Measurements from ENCODE around the gene TOPORS.
A peak's percentile ranks its signal among the peaks of the same experiment; 100 is the strongest.

DNA sequence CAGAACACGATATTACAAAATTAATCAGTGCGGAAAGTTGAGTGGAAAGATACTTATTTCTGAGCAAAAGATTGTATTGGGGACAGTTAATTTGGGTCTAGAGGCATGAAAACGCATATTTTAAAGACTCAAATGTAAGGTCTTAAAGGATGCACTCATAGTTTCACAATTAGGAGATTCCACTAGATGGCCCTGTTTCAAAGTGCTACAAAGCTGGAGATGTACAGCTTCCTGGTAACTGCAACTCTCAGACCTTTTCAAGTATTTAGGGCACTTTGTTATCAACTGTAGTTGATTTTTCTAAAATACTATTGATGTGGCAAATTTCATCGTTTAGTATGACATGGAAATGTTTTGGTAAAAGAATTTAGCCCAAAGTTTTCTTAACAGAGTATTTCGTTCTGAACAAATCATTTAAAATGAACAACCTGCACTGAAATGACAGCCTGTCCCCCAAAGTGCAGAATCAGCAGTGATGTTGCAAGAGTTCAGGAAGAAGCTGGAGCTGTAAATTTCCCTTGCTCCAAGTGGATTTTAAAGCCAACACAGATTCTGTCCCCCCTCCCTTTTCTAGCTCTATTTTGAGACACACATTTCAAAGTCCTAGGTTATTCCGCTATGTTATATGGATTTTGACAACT, 36.8 kb upstream of the TOPORS start:
- TF ChIP-seq, protein P1, sequence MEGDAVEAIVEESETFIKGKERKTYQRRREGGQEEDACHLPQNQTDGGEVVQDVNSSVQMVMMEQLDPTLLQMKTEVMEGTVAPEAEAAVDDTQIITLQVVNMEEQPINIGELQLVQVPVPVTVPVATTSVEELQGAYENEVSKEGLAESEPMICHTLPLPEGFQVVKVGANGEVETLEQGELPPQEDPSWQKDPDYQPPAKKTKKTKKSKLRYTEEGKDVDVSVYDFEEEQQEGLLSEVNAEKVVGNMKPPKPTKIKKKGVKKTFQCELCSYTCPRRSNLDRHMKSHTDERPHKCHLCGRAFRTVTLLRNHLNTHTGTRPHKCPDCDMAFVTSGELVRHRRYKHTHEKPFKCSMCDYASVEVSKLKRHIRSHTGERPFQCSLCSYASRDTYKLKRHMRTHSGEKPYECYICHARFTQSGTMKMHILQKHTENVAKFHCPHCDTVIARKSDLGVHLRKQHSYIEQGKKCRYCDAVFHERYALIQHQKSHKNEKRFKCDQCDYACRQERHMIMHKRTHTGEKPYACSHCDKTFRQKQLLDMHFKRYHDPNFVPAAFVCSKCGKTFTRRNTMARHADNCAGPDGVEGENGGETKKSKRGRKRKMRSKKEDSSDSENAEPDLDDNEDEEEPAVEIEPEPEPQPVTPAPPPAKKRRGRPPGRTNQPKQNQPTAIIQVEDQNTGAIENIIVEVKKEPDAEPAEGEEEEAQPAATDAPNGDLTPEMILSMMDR (IDR thresholded peaks at IDR 0.05; ENCODE audit: low read depth, low read length, missing input control) = peak; percentile 40
- TF ChIP-seq FOXA1 (IDR thresholded peaks at IDR 0.05) = no peak
- TF ChIP-seq, protein P2, sequence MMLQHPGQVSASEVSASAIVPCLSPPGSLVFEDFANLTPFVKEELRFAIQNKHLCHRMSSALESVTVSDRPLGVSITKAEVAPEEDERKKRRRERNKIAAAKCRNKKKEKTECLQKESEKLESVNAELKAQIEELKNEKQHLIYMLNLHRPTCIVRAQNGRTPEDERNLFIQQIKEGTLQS (IDR thresholded peaks at IDR 0.05) = no peak
- peak; percentile 79 to 84 for TF ChIP-seq RAD21 (IDR thresholded peaks at IDR 0.05)
- no peak for TF ChIP-seq EGR1 (IDR thresholded peaks at IDR 0.05; ENCODE audit: low read depth in 2 of 2)
- TF ChIP-seq, protein P3, sequence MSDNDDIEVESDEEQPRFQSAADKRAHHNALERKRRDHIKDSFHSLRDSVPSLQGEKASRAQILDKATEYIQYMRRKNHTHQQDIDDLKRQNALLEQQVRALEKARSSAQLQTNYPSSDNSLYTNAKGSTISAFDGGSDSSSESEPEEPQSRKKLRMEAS (IDR thresholded peaks at IDR 0.05) = no peak
- no peak for TF ChIP-seq JUND (IDR thresholded peaks at IDR 0.05)
- TF ChIP-seq SP1 (IDR thresholded peaks at IDR 0.05) = no peak
- no peak for TF ChIP-seq RXRA (IDR thresholded peaks at IDR 0.05)
- TF ChIP-seq, protein P4, sequence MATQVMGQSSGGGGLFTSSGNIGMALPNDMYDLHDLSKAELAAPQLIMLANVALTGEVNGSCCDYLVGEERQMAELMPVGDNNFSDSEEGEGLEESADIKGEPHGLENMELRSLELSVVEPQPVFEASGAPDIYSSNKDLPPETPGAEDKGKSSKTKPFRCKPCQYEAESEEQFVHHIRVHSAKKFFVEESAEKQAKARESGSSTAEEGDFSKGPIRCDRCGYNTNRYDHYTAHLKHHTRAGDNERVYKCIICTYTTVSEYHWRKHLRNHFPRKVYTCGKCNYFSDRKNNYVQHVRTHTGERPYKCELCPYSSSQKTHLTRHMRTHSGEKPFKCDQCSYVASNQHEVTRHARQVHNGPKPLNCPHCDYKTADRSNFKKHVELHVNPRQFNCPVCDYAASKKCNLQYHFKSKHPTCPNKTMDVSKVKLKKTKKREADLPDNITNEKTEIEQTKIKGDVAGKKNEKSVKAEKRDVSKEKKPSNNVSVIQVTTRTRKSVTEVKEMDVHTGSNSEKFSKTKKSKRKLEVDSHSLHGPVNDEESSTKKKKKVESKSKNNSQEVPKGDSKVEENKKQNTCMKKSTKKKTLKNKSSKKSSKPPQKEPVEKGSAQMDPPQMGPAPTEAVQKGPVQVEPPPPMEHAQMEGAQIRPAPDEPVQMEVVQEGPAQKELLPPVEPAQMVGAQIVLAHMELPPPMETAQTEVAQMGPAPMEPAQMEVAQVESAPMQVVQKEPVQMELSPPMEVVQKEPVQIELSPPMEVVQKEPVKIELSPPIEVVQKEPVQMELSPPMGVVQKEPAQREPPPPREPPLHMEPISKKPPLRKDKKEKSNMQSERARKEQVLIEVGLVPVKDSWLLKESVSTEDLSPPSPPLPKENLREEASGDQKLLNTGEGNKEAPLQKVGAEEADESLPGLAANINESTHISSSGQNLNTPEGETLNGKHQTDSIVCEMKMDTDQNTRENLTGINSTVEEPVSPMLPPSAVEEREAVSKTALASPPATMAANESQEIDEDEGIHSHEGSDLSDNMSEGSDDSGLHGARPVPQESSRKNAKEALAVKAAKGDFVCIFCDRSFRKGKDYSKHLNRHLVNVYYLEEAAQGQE (IDR thresholded peaks at IDR 0.05) = no peak
- no peak for TF ChIP-seq GABPA (IDR thresholded peaks at IDR 0.05 in 1 of 2, conservative IDR thresholded peaks at IDR 0.05 in 1 of 2)
